ENCODE data around the gene EFCAB6.

The EFCAB6 gene

DNA sequence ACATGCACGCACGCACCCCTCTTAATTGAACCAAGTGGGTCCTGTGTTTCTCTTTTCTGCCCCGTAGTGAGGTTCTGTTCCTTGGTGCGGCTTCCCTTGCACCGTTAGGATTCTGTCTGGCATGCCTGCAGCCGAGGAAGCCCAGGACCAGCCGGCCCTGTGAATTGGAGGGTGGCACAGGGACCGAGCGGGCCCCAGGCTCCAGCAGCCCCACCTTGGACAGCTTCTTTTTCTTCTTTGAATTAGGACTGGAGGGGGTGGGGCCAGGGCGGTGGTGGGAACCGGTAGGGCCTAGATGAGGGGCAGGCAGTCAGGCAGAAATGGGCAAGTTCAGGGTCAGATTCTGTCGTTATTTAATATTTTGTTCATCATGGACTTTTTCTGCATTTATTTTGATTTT, 305.6 kb downstream of the EFCAB6 start:
- no peaks in the 10 kb centered on the region for H3K9me3 ChIP-seq (ENCODE audit: low read length)
- no peaks in the 10 kb centered on the region for H3K27me3 ChIP-seq (ENCODE audit: control insufficient read depth in 1 of 2, insufficient read depth in 2 of 2, low read length in 2 of 2)
- H3K9ac ChIP-seq (ENCODE audit: low read length) = no peak overlapping the region
- no peaks in the 10 kb centered on the region for H3K4me1 ChIP-seq (ENCODE audit: insufficient read depth, low read length)
- H3K36me3 ChIP-seq (ENCODE audit: insufficient read depth, low read length) = no peaks in the 10 kb centered on the region
- H3K4me3 ChIP-seq (ENCODE audit: low read depth in 1 of 2, low read length in 2 of 2) = no peak overlapping the region
- no peak overlapping the region for H3K27ac ChIP-seq (ENCODE audit: low read depth, low read length)

DNA sequence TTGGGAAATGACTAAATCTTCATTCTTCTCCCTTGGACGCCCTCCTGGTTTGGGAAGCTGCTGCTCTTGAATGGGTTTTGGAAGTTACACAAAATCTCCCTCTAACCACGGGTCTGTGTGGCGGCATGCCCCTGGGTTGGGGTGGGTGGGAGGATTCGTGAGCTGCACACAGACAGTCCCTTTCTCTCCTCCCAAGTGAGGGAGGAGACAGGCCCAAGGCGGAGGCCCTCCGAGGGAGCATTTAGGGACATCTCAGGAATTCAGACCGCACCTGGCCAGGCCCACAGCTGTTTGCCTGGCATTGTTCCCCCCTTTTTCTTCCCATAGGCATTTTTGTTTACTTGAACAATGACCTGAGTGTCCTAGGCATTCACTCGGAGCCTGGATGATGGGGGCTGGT, 306.2 kb downstream of the EFCAB6 start:
- Histone ChIP-seq H3K9ac (ENCODE audit: low read length) (no peak overlapping the region), H3K27me3 (ENCODE audit: control insufficient read depth in 1 of 2, insufficient read depth in 2 of 2, low read length in 2 of 2) (no peaks in the 10 kb centered on the region), H3K27ac (ENCODE audit: low read depth, low read length) (no peak overlapping the region), H3K4me1 (ENCODE audit: insufficient read depth, low read length) (no peaks in the 10 kb centered on the region), H3K4me3 (ENCODE audit: low read depth in 1 of 2, low read length in 2 of 2) (no peak overlapping the region), H3K36me3 (ENCODE audit: insufficient read depth, low read length) (no peaks in the 10 kb centered on the region), H3K9me3 (ENCODE audit: low read length) (no peaks in the 10 kb centered on the region)

DNA sequence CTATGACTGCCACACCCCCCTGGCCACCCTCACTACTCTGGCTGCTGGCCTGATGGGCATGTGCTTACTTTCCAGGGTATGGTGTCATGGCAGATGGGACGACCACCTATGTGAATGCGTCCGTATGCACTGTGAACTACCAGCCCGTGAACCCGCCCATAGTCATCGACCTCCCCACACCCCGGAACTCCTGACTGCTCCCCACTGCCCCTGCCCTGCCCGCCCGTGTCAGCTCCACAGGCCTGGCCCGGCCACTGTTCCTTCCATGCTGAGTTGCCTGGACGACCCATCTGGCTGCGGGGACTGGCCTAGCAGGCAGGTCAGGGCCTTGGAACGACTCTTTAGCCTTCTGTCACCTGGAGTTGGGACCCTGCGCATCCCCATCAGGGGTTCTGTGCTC, 306.7 kb downstream of the EFCAB6 start:
- Histone ChIP-seq H3K27me3 (ENCODE audit: control insufficient read depth in 1 of 2, insufficient read depth in 2 of 2, low read length in 2 of 2) (no peaks in the 10 kb centered on the region), H3K4me3 (ENCODE audit: low read depth in 1 of 2, low read length in 2 of 2) (no peak overlapping the region), H3K9ac (ENCODE audit: low read length) (no peak overlapping the region), H3K36me3 (ENCODE audit: insufficient read depth, low read length) (no peaks in the 10 kb centered on the region), H3K9me3 (ENCODE audit: low read length) (no peaks in the 10 kb centered on the region), H3K27ac (ENCODE audit: low read depth, low read length) (no peak overlapping the region), H3K4me1 (ENCODE audit: insufficient read depth, low read length) (no peaks in the 10 kb centered on the region)

DNA sequence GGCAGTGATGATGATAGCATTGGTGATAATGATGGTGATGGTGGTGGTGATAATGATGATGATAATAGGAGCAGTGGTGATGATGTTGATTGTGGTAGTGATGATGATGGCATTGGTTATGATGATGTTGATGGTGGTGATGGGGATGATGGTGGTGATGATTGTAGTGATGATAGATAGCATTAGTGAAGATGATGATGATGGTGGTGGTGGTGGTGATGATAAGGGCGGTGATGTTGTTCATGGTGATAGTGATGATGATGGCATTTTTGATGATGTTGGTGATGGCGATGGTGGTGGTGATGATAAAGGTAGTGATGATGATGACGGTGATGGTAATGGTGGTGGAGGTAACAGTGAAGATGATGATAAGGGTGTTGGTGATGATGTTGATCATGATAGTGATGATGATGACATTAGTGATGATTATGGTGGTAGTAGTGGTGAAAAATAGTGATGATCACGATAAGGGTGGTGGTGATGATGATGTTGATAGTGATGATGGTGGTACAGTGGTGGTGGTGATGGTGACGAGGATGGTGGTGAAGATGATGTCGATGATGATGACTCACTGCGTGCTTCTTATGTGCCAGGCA, 307.3 kb downstream of the EFCAB6 start:
- Histone ChIP-seq H3K27me3 (ENCODE audit: control insufficient read depth in 1 of 2, insufficient read depth in 2 of 2, low read length in 2 of 2) (no peaks in the 10 kb centered on the region), H3K4me3 (ENCODE audit: low read depth in 1 of 2, low read length in 2 of 2) (no peak overlapping the region), H3K9ac (ENCODE audit: low read length) (no peak overlapping the region), H3K27ac (ENCODE audit: low read depth, low read length) (no peak overlapping the region), H3K9me3 (ENCODE audit: low read length) (no peaks in the 10 kb centered on the region), H3K4me1 (ENCODE audit: insufficient read depth, low read length) (no peaks in the 10 kb centered on the region), H3K36me3 (ENCODE audit: insufficient read depth, low read length) (no peaks in the 10 kb centered on the region)

DNA sequence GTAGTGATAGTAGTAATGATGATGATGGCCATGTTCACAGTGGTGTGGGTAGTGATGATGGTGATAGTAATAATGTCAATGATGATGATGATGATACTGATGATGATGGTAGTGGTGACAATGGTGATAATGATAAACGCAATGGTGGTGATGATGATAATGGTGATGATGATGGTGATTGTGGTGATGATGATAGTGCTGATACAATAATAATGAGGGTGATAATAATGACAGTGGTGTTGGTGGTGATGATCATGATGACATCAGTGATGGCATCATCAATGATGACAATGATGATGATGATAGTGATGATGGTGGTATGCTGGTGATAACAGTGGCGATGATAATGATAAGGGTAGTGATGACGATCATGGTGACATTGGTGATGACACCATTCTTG, 308.0 kb downstream of the EFCAB6 start:
- Histone ChIP-seq H3K4me1 (ENCODE audit: insufficient read depth, low read length) (no peaks in the 10 kb centered on the region), H3K27ac (ENCODE audit: low read depth, low read length) (no peak overlapping the region), H3K9me3 (ENCODE audit: low read length) (no peaks in the 10 kb centered on the region), H3K4me3 (ENCODE audit: low read depth in 1 of 2, low read length in 2 of 2) (no peak overlapping the region), H3K27me3 (ENCODE audit: control insufficient read depth in 1 of 2, insufficient read depth in 2 of 2, low read length in 2 of 2) (no peaks in the 10 kb centered on the region), H3K9ac (ENCODE audit: low read length) (no peak overlapping the region), H3K36me3 (ENCODE audit: insufficient read depth, low read length) (no peaks in the 10 kb centered on the region)

DNA sequence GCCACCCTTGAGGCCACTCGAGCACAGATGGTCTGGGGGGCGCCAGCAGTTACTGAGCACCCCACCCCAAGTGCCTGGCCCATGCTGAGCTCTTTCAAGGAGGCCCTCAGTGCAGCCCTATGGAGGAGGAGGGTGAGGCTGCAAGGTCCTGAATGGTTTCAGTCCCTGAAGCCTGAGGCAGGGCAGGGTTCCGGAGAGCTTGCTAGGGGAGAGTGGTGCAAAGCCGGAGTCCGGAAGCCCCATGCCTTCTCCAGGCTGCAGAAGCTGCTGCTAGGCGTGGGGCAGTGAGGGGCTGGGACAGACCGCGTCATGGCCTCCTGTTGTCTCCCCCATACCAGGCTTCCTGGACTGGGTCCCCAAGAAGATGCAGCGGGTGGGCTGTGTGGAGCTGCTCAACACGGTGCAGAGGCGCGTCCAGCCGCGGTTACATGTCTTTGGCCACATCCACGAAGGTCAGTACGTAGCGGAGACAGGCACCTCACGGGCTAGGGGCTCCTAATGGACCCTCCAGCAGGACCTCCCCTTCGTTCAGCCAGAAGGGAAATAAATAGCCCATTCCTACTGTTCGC, 309.7 kb downstream of the EFCAB6 start:
- no peak overlapping the region for H3K27ac ChIP-seq (ENCODE audit: low read depth, low read length)
- H3K36me3 ChIP-seq (ENCODE audit: insufficient read depth, low read length) = no peaks in the 10 kb centered on the region
- H3K9me3 ChIP-seq (ENCODE audit: low read length) = no peaks in the 10 kb centered on the region
- H3K9ac ChIP-seq (ENCODE audit: low read length) = no peak overlapping the region
- no peaks in the 10 kb centered on the region for H3K4me1 ChIP-seq (ENCODE audit: insufficient read depth, low read length)
- no peaks in the 10 kb centered on the region for H3K27me3 ChIP-seq (ENCODE audit: control insufficient read depth in 1 of 2, insufficient read depth in 2 of 2, low read length in 2 of 2)
- no peak overlapping the region for H3K4me3 ChIP-seq (ENCODE audit: low read depth in 1 of 2, low read length in 2 of 2)

DNA sequence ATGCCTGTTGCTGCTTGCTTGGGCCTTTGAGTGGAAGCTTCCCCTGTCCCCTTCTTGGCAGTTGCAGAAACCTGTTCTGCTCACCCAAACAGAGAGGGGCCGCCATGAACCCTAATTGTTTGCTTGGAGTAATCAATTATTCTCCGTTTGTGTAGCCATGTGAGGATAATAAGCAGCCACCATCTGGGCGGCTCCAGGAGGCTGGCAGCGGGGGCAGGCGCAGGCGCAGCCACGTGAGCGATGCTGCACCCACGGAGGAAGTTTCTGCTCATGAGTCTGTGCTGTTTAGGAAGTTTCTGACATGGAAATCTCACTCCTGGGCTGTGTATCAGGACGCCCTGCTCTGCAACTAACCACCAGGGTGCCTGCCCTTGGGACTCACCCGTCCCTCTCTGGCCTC, 310.2 kb downstream of the EFCAB6 start:
- Histone ChIP-seq H3K27ac (ENCODE audit: low read depth, low read length) (no peak overlapping the region), H3K9me3 (ENCODE audit: low read length) (no peaks in the 10 kb centered on the region), H3K27me3 (ENCODE audit: control insufficient read depth in 1 of 2, insufficient read depth in 2 of 2, low read length in 2 of 2) (no peaks in the 10 kb centered on the region), H3K4me1 (ENCODE audit: insufficient read depth, low read length) (no peaks in the 10 kb centered on the region), H3K4me3 (ENCODE audit: low read depth in 1 of 2, low read length in 2 of 2) (no peak overlapping the region), H3K9ac (ENCODE audit: low read length) (no peak overlapping the region), H3K36me3 (ENCODE audit: insufficient read depth, low read length) (no peaks in the 10 kb centered on the region)

DNA sequence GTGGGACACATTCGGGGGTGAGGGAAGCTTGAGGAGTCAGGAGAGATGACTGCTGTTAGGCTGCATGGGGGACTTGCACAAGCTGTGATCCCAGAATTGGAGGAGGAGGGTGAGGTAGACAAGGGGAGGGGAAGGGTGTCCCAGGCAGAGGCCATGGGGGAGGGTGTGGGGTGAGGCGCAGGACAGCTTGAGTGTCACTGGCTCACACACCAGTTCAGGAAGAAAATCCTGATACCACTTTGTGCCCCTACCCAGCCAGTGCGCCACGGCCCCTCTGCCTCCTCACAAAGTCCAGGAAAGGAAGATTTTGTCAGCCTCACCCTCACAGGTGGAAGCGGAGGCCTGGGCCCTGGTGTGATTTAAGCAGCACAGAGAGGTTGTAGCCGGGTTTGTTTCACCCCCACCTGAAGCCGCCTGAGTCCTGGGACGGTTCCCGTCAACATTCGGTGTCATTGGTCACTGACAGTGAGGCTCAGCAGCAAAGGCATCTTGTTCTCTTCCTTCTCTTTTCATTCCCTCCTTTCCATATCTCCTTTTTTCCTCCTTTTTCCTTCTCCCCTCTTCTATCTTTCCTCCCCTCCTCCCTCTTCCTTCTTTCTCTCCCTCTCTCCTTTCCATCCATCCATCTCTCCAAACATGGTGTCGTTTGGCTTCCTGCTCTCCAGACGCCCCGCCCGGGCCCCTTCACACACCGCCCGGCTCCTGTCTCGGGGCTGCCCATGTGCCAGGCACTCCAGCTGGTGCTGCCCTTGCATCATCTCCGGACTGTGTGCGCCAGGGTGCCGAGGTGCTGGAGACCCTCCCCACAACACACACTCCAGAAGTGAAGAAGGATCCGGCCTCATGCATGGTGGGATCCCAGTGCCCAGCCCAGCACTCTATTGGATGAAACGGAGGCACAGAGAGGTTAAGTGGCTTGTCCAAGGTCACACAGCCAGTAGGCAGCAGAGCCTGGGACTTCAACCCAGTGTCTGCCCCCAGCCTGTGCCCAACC, 311.0 kb downstream of the EFCAB6 start:
- no peaks in the 10 kb centered on the region for H3K36me3 ChIP-seq (ENCODE audit: insufficient read depth, low read length)
- no peak overlapping the region for H3K4me3 ChIP-seq (ENCODE audit: low read depth in 1 of 2, low read length in 2 of 2)
- H3K27me3 ChIP-seq (ENCODE audit: control insufficient read depth in 1 of 2, insufficient read depth in 2 of 2, low read length in 2 of 2) = no peaks in the 10 kb centered on the region
- no peak overlapping the region for H3K9ac ChIP-seq (ENCODE audit: low read length)
- no peaks in the 10 kb centered on the region for H3K4me1 ChIP-seq (ENCODE audit: insufficient read depth, low read length)
- no peak overlapping the region for H3K27ac ChIP-seq (ENCODE audit: low read depth, low read length)
- no peaks in the 10 kb centered on the region for H3K9me3 ChIP-seq (ENCODE audit: low read length)

DNA sequence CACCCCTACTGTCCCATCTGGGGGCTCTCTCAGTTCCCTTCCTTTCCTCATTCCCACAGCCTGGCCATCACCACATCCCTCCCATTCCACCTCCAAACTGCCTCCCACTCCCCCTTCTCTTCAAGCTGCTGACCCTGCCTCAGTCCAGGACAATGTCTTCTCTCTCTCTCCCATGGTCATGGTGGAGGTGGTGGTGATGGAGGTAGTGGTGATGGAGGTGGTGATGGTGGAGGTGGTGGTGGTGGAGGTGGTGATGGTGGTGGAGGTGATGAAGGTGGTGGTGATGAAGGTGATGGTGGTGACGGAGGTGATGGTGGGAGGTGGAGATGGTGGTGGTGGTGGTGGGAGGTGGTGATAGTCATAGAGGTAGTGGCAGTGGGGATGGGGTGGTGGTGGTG, 313.2 kb downstream of the EFCAB6 start:
- Histone ChIP-seq H3K27ac (ENCODE audit: low read depth, low read length) (no peak overlapping the region), H3K4me1 (ENCODE audit: insufficient read depth, low read length) (no peaks in the 10 kb centered on the region), H3K27me3 (ENCODE audit: control insufficient read depth in 1 of 2, insufficient read depth in 2 of 2, low read length in 2 of 2) (no peaks in the 10 kb centered on the region), H3K9ac (ENCODE audit: low read length) (no peak overlapping the region), H3K4me3 (ENCODE audit: low read depth in 1 of 2, low read length in 2 of 2) (no peak overlapping the region), H3K9me3 (ENCODE audit: low read length) (no peaks in the 10 kb centered on the region), H3K36me3 (ENCODE audit: insufficient read depth, low read length) (no peaks in the 10 kb centered on the region)

DNA sequence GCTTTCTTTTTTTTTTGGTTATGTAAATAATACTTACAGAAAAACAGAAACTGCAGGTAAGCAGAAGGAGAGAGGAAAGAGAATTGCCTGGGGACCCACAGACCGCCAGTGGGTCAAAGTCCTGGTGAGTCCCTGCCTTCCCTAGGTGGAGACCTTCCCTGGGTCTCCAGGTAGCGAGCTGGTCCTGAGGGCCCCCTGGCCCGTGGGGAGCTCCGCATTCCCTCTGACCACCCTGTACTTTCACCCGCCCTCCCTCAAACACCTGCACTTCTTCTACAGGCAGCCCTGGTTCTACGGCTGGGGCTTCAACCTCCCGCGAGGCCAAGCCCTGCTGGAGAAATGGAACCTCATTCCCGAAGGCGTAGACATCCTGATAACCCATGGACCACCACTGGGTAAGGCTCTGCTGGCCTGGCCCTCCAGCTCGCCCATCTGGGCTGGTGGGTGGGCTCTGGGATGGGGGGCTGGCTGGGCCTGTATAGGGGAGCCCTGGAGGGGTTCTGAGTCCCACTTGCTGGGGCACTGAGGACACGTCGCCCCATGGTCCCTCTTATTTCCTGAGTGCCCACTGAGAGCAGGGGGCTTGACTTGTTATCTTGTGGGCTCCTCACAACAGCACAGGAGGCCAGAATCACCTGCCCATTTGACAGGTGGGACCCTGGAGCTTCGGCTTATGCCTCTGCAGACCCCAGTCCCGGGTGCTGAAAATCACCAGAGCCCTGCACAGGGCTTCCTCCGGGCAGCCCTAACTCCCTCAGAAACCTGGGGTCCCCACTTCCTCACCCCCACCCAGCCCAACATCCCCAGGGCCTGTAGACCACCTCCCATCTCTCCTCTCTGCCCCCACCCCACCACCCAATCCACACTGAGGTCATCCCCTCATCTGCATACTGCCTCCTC, 313.9 kb downstream of the EFCAB6 start:
- no peaks in the 10 kb centered on the region for H3K36me3 ChIP-seq (ENCODE audit: insufficient read depth, low read length)
- H3K9me3 ChIP-seq (ENCODE audit: low read length) = no peaks in the 10 kb centered on the region
- peaks cover 0 to 5% of the 10 kb centered on the region in 2 donors for H3K27me3 ChIP-seq (ENCODE audit: control insufficient read depth in 1 of 2, insufficient read depth in 2 of 2, low read length in 2 of 2)
- H3K27ac ChIP-seq (ENCODE audit: low read depth, low read length) = no peak overlapping the region
- H3K9ac ChIP-seq (ENCODE audit: low read length) = no peak overlapping the region
- H3K4me1 ChIP-seq (ENCODE audit: insufficient read depth, low read length) = no peaks in the 10 kb centered on the region
- no peak overlapping the region for H3K4me3 ChIP-seq (ENCODE audit: low read depth in 1 of 2, low read length in 2 of 2)

DNA sequence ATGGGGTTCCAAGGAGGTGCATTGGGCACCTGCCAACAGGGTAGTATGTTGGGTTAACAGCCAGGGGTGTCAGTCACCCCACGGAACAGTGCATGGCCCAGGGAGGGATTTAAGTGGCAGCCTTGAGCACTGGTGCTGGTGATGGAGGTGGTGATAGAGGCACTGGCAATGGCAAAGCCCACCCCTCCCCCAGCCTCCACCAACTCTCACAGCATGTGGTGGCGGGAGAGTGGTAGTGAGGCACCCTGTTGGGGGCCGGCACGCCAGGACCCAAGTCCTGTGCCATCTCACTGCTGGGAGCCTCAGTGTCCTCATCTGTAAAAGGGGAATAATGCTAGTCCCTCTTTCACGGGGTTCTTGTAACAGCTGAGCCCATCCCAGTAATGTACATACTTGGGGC, 318.8 kb downstream of the EFCAB6 start:
- Histone ChIP-seq H3K36me3 (ENCODE audit: insufficient read depth, low read length) (no peaks in the 10 kb centered on the region), H3K27me3 (ENCODE audit: control insufficient read depth in 1 of 2, insufficient read depth in 2 of 2, low read length in 2 of 2) (peaks cover 0 to 7% of the 10 kb centered on the region in 2 donors), H3K27ac (ENCODE audit: low read depth, low read length) (no peak overlapping the region), H3K4me1 (ENCODE audit: insufficient read depth, low read length) (no peaks in the 10 kb centered on the region), H3K9ac (ENCODE audit: low read length) (no peak overlapping the region), H3K4me3 (ENCODE audit: low read depth in 1 of 2, low read length in 2 of 2) (no peak overlapping the region), H3K9me3 (ENCODE audit: low read length) (no peaks in the 10 kb centered on the region)
